Measurements from ENCODE around the gene MS4A4A.

MS4A4A gene

DNA sequence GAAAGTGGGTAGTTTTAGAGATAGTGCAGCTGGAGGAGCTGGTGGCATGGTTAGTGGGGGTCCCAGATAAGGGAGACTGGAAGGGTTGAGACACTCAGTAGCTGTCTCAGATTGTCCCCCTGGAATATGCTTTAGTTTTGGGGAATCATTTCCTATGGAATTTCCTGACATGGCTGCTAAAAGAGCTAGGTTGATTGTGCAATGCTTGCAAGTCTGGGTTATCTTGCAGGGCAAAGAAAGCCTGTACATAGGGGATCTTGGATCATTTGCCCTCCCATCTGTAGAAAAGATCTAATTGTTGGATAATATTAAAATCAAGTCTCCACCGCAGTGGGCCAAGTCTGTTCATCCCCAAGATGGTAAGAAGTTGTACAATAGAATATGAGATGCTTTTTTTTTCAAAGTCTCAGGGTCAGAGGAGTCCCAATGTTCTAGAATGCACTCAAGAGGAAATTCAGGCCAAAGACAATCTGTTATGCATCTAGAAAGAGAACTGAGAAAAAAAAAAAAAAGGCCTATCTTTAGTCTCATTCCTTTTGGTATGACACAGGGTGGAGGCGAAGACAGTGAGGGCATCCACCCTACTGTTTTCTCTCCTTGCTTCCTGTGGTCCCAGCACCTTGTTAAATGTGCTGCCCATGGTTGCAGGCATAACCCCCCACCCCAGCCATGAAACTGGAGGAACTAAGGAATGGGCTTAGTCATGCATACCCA lies 66.8 kb downstream of the MS4A4A start:
- no peak for DNase-seq (ENCODE audit: low spot score)
- H3K27ac ChIP-seq: no peak overlapping the region
- no peak overlapping the region for H3K4me3 ChIP-seq
- TF ChIP-seq, protein P1, sequence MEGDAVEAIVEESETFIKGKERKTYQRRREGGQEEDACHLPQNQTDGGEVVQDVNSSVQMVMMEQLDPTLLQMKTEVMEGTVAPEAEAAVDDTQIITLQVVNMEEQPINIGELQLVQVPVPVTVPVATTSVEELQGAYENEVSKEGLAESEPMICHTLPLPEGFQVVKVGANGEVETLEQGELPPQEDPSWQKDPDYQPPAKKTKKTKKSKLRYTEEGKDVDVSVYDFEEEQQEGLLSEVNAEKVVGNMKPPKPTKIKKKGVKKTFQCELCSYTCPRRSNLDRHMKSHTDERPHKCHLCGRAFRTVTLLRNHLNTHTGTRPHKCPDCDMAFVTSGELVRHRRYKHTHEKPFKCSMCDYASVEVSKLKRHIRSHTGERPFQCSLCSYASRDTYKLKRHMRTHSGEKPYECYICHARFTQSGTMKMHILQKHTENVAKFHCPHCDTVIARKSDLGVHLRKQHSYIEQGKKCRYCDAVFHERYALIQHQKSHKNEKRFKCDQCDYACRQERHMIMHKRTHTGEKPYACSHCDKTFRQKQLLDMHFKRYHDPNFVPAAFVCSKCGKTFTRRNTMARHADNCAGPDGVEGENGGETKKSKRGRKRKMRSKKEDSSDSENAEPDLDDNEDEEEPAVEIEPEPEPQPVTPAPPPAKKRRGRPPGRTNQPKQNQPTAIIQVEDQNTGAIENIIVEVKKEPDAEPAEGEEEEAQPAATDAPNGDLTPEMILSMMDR (IDR thresholded peaks at IDR 0.05): no peak

DNA sequence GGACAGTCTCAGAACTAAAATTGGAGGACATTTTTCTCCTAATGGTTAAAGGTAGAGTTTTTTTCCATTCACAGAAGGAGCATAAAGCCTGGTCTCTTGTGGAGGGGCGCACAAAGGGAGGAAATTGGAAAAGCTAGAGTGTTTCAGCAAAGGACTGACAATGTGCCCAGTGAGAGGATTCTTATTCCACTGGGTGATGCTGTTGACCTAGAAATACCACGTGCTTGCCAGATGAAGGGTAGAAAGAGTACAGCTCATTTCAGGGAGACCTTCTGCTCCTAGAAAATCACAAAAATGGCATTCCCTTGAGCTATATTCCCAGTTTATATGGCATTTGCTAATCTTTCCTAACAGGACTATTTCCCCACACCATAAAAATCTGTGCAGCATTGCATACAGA lies 67.7 kb downstream of the MS4A4A start:
- no peak overlapping the region for H3K27ac ChIP-seq
- no peak overlapping the region for H3K4me3 ChIP-seq
- DNase-seq (ENCODE audit: low spot score): no peak
- TF ChIP-seq, protein P1 (IDR thresholded peaks at IDR 0.05): no peak

DNA sequence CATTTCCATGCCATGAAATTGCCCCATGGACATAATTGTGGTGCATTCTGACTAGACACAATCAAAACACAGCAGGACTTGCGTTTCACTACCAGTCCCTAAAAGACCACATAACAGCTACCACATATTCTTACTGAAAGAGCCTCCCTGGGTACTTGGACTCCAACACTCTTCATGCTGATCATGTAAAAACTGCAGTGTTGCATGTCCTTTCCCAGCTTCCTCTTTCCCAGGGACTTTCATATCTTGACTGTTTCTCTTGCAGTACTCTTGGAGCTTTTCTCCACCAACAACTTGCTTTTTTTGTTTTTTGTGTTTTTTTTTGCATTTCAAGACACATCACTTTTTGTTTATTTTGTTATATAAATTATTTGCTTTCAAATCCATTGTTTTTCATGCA lies 69.5 kb downstream of the MS4A4A start:
- TF ChIP-seq, protein P1 (IDR thresholded peaks at IDR 0.05): no peak
- Histone ChIP-seq H3K27ac (no peak overlapping the region), H3K4me3 (no peak overlapping the region)
- DNase-seq (ENCODE audit: low spot score): no peak

DNA sequence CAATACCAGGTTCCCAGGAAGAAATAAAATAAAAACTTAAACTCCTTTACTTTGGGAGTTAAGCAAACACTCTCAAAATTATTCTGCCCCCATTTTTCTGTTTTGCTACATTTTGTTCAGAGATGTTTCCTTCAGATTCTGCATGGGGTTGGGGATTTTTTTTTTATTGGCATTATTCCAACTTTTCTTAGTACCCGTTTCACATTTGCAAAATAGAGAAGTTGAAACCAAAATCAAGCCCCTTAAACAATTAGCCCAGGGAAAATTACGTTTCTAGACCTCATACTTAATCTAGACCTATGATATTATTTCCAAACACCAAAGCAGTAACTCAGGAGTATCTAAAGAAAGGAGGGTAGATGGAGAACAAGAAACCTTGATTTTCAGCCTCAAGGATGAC lies 77.3 kb downstream of the MS4A4A start:
- TF ChIP-seq, protein P1 (IDR thresholded peaks at IDR 0.05): no peak
- Histone ChIP-seq H3K27ac (no peak overlapping the region), H3K4me3 (no peak overlapping the region)
- DNase-seq (ENCODE audit: low spot score): no peak

All from coronary artery (tissue), 2 donors.